Gastroesophageal sphincter (tissue), 2 donors: ENCODE results near the gene SPSB3.

Experiments
- EP300 ChIP-seq: sonication (generic); formaldehyde crosslinking; IDR thresholded peaks from one replicate; pipeline ENCODE4 v1.6.1; 2017; ENCODE audit warnings: antibody characterized with exemption, mild to moderate bottlenecking
- POLR2A ChIP-seq, 2 donors: fragments of 450-650 bp; IDR thresholded peaks; one replicate each; pipeline ENCODE4 v1.6.1; 2017; ENCODE audit warnings: antibody characterized with exemption in 2 of 2, mild to moderate bottlenecking in 2 of 2, moderate library complexity in 1 of 2
- POLR2AphosphoS5 ChIP-seq: sonication (generic); formaldehyde crosslinking; IDR thresholded peaks from one replicate; pipeline ENCODE4 v1.6.1; 2017; ENCODE audit warnings: antibody characterized with exemption

DNA sequence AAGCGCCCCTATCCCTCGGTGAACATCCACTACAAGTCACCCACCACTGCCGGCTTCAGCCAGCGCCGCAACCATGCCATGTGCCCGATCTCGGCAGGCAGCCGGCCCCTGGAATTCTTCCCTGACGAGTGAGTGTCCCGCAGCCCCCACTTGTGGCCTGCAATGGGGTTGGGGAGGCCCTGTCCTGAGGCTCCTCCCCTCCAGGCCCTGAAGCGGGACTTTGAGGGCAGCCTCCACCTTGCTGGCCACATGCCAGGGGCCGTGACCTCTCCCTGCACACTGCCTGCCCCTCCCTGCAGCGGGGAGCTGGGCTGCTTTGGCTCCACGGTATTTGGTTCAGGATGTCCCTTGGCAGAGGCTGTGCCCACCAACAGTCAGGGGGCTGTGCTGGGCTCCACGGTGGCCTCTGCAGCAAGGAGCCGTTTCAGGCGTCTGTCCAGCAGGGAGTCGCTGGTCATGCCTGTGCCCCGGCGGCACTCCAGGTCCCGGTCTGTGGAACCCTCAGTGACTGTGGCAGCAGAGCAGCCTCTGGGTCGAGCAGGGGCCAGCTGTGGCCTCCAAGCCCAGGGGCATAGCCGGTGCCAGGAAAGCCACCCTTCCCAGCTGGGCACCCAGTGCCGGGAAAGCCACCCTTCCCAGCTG is 19.4 kb downstream of the SPSB3 start:
- TF ChIP-seq POLR2A (IDR thresholded peaks at IDR 0.05) (no peak), EP300 (no peak), POLR2AphosphoS5 (no peak)
